NCI-H524 treated with DMSO at 0.1 percent for 48 hours (cell line): ENCODE data around the gene DTNBP1.
A peak's percentile ranks its signal among the peaks of the same experiment; 100 is the strongest.

ENCODE experiments used
- DNase-seq: peaks from one replicate; lab custom pipeline; 2025; lab: John Stamatoyannopoulos, UW

The DTNBP1 gene

DNA sequence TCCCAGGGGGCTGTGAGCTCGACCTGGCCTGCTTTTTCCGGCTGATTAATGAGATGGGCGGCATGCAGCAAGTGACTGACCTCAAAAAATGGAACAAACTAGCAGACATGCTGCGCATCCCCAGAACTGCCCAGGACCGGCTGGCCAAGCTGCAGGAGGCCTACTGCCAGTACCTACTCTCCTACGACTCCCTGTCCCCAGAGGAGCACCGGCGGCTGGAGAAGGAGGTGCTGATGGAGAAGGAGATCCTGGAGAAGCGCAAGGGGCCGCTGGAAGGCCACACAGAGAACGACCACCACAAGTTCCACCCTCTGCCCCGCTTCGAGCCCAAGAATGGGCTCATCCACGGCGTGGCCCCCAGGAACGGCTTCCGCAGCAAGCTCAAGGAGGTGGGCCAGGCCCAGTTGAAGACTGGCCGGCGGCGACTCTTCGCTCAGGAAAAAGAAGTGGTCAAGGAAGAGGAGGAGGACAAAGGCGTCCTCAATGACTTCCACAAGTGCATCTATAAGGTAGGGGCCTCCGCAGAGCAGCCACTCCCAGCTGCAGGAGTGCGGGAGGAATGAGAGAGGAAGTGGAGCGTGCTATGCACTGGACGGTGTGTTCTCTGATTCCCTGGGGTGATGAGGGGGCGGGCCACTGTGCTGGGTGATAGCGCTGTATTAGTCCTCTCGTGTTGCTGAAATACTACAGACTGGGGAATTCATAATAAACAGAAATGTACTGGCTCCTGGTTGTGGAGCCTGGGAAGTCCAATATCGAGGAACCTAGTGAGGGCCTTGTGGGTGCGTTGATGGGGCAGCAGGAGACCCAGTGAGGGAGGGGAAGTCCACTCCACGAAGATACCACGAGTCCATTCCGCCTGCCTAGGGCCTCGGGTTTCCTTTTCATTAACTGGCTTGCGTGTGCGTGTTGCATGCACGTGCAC is 161.7 kb downstream of the DTNBP1 start:
- DNase-seq, result no peak

DNA sequence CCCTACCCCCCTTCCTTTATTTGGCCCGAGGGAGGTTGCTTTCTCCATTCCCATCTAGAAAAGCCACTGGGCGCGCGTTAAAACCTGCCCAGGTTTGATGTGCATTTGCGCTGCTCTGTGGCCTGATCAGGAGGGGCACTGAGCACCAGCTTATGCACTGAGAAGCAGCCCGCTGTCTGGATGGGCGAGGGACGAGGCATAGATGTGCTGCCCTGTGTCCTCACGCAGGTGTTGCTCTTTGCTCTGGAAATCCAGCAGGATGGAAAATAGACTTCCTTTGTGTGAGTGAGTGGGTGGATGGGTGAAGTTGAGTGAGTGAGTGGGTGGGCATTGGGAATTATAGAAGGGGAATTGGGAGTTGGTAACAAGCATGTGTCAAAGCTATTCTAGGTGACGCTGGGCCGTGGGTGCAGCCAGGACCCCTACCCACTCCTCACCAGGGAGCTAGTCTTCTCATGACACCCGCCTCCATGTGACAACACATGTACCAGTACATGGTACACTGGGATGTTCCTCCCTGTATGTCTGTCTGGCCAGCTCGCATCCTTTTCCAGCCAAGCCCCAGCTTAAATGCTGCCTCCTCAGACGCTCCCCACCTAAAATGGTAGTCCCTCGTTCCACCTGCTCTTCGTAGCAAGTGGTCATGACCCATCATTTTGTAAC is 162.6 kb downstream of the DTNBP1 start:
- DNase-seq, result no peak

DNA sequence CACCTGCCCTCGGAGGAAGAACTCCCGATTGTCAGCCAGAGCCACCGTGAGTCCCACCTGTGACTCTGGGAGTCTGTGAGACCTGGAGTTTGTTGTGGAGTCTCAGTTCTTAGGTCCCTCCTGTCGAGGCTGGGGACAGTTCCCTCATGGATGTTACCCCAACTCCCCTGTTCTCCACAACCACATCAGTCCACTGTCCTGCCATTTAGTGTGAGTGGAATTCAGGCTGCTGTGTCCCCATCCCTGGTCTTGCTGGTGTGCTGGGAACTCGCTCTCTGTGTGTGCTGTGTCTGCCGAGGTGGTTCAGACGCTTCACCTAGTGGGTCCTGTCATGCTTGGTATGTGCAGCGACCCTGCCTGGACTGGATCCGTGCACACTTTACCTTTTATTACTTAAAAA is 163.2 kb downstream of the DTNBP1 start:
- DNase-seq, result no peak

DNA sequence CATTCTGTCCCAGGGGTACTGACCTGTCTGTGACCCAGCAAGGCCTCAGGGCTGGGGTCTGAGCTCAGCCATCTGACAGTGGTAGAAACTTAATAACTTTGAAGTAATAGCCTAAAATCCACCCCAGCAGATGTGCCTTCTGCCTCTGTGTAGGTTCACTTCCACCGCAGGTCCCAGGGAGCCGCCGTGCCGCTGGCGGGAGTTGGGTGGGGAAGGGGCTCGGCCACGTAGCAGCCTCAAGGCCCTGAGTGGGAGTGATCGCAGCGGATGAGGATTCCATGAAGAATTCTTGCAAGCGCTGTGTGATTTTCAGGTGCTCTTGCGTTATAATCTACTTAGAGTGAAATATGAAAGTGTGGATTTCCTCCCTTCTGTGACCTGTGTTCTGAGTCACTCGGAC is 163.7 kb downstream of the DTNBP1 start:
- no peak for DNase-seq

DNA sequence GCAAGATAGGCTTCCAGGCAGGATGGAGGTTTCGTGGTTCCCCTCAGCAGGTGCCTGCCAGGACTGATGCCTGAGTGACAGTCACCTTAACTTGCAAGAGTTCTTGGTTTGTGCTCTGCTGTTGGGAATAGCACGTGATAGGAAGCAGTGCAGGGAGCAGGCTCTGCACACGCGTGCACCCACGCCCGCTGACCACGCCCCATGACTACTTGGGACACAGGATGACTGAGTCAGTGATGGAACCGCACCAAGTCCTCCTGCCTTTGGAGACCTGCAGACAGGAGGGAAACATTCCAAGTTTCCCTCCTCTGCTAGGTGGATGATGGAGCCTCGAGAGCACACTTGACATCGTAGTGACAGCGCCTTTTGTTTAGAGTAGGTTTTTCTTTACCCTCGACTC is 164.2 kb downstream of the DTNBP1 start:
- no peak for DNase-seq

DNA sequence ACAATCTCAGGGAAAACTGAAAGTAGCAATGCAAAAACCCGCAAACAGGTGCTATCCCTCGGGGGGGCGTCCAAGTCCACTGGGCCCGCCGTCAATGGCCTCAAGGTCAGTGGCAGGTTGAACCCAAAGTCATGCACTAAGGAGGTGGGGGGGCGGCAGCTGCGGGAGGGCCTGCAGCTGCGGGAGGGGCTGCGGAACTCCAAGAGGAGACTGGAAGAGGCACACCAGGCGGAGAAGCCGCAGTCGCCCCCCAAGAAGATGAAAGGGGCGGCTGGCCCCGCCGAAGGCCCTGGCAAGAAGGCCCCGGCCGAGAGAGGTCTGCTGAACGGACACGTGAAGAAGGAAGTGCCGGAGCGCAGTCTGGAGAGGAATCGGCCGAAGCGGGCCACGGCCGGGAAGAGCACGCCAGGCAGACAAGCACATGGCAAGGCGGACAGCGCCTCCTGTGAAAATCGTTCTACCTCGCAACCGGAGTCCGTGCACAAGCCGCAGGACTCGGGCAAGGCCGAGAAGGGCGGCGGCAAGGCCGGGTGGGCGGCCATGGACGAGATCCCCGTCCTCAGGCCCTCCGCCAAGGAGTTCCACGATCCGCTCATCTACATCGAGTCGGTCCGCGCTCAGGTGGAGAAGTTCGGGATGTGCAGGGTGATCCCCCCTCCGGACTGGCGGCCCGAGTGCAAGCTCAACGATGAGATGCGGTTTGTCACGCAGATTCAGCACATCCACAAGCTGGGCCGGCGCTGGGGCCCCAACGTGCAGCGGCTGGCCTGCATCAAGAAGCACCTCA is 166.3 kb downstream of the DTNBP1 start:
- DNase-seq, result no peak

DNA sequence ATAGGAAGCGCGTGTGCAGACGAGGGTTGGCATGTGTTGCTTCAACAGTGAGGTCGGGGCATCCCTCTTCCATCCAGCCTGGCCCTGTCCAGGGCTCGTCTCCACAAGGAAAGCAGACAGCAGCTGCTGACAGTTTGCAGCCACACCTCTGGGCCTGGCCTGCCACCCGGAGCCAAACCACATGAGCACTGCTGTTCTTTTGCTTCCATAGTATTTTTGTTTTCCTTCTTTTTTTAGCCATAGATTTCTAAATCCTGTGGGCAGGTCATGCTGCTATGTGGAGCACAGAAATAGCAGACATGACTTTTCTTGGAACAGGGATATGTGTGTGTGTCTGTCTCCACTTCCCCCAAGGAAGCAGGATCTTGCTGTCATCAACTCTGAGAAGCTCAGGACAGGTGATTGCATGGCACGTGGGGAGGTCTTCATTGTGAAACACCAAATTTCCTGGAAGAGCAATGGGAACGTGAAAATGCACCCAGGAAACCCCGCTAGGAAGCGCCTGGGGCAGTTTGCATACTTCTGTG is 167.4 kb downstream of the DTNBP1 start:
- DNase-seq, result no peak

GRCh38 chr6:15493437-15494168 is 169.2 kb downstream of the DTNBP1 start:
- peak; percentile 41 for DNase-seq

DNA sequence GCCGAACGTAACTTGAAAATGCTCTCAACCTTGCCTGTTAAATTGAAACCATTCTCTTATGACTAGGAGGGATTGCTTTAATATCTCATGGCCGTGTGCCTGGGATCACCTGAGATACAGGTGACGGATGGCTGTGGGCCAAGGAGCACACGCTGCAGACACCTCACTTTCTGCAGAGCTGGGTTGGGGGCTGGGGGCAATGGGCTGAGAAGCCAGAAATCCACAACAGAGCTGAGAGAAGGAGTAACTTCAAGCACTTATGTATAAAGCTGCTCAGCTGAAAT is 170.9 kb downstream of the DTNBP1 start:
- no peak for DNase-seq

DNA sequence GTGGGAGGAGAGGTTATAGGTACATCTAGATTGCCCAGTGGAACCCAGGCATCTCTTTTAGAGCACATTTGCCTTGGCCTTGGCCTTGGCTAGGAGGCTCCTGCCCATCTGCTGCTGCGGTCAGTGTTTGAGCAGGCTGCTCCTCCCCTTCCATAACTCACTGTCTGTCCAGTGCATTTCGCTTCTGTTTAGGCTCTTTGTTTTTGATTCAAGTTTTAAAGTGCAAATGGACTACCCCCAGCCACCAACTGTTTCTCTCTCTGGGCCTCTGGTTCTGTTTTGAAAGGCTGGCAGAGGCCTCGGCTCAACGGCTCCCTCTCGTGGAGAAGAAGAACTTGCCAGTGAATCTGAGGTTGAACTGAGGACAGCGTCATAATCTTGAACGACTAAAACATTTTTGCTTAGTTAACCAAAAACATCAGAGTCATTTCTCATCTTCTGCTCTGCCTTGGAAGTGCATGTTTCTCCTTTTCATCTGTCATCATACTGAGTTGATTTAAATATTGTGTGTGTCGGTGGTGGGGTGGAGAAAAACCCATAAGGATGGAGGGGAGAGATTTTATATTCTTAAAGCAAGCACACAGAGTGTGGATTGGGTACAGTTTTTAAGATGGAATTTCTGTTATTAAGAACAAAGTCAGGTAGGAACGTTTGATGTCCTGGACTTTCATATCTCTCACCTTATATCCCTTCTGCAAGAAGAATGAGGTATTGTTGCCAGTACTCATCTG is 171.4 kb downstream of the DTNBP1 start:
- peak; percentile 11 for DNase-seq

GRCh38 chr6:15490242-15491100 is 172.4 kb downstream of the DTNBP1 start:
- no peak for DNase-seq

DNA sequence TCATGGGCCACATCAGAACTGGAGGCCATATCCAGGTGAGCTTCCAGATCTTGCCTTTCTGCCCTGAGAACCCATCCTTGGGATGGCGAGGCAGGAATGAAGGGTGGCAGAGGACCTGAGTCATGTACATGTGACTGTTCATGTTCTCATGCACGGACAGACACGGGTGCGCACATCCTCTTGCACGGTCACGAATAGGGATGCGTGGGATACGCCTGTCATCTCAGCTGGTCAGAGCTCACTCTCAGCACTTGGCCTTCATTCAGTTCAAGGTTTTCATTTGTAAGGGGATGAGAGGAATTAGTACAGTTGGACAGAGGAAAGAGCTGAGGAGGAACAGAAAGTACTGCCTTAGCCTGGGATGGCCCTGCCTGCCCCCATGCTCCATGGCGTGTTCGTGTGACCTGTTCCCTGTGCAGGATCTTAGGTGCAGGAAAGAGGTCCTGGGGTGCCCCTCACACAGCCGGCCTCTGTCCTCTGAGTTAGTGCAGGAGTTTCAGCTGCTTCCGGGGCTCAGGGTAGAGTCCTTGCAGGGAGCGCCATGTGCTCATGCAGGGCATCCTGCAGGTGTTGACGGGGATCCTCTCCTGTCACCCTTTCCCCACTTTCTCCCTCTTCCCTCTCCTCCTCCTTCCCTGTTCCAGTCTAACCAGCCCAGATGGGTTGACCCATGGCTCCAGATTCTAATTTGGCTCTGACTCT is 173.4 kb downstream of the DTNBP1 start:
- DNase-seq, result no peak

- DNase-seq, result no peak
Measured at GRCh38 chr6:15487262-15487661, 175.6 kb downstream of the DTNBP1 start.

- no peak for DNase-seq
Measured at GRCh38 chr6:15485936-15486335, 176.9 kb downstream of the DTNBP1 start.

DNA sequence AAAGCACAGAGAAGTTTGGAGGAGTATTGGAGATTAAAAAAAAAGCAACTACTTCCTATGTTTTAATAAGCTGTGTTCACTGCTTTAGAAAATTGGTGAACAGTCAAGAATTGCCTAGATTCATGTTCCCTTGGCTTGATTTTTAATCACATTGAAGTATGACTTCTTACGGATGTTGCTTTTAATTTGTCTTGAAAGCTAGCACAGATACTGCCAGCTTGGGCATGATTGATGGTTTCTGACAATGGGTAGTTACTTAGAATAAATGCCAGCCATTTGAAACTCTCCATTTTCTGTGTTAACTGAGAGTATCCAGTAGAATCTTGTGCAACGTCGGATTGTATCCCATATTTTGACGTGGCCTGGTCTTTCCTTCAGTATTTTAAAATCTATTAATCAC is 178.0 kb downstream of the DTNBP1 start:
- no peak for DNase-seq

DNA sequence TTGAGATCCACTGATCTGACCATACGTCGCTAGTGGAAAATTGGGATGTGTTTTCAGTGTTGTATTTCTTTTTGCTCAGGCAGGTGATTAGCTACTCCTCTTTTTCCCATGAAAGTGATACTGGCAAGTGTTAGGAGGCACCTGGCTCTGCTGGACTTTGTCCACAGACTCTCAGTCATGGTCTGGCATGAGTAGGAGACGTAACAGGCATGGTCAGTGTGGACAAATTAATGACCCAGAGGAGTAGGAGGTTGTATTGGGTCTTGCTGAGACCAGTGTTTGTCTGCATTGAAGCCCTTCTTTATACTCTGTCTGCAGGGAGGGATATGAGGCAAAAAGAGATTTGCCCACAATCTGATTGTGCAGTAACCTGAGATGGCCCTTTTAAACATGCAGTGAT is 178.7 kb downstream of the DTNBP1 start:
- no peak for DNase-seq

DNA sequence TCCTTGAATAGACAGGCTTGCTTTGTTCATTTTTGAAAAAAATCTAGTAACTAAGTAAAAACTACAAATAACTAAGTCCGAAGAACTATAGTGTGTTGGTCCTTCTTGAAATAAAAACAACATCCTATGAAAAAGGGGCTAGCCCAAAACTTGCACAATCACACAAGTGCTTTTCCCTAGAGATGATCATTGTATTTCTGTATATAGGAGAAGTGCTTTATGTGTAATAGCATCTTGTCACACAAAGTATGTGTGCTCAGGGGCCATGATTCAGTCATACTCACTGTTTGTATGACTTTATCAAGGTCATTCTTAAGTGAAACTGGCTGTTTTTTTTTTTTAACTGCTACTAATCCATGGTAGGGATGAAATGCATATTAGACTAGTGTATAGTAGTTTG is 179.8 kb downstream of the DTNBP1 start:
- no peak for DNase-seq

- peak; percentile 26 for DNase-seq
Measured at GRCh38 chr6:15481390-15482291, 181.2 kb downstream of the DTNBP1 start.

DNA sequence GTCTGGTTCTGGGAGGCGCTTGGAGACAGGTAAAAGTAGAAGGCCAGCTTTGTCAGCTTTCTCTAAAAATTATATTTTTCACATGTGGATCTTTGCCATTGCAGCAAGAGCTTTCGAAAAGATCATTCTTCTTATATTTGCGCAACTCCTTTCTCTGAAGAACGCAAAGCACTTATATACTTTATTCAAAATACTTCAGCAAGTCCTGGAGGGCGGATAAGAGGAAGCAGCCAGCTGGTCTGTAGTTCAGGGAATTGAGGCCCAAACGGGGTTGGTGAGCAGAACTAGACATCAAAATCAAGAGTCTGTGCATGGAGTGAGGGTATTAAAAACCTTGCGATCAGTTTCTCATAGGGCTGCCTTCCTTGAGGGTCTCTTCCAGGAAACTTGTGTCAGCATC is 182.3 kb downstream of the DTNBP1 start:
- peak; percentile 17 for DNase-seq
